Measurements from ENCODE around the gene CTNNB1. TPM values are rescaled to one million over a fixed set of nuclear protein-coding genes. Genes with fewer than 3 reads are reported as not detected.
A peak's percentile ranks its signal among the peaks of the same experiment; 100 is the strongest.

CTNNB1 gene
- polyA plus RNA-seq, 1 donor (not counting 4 experiments of a cell fraction or from before 2014, with no cell fraction given), result 644 TPM

GRCh38 chr3:41198046-41198445, 1.3 kb upstream of the CTNNB1 start:
- peaks cover 0 to 3% of the 10 kb centered on the region in 2 experiments for H3K36me3 ChIP-seq (ENCODE audit: control insufficient read depth in 2 of 2, extremely low read depth in 1 of 2, insufficient read depth in 2 of 2, low read length in 2 of 2)
- peak overlapping the region; percentile 82 for H3K4me2 ChIP-seq (ENCODE audit: control insufficient read depth, extremely low read depth, insufficient read depth, low read depth, low read length)
- no peak for DNase-seq (ENCODE audit: low read depth, low spot score)
- H3K9ac ChIP-seq (ENCODE audit: control insufficient read depth, extremely low read depth, insufficient read depth, low read length), result no peak overlapping the region
- no peak for FAIRE-seq
- H3K27ac ChIP-seq (ENCODE audit: control insufficient read depth, insufficient read depth, low read length), result no peak overlapping the region
- no peaks in the 10 kb centered on the region for H3K9me3 ChIP-seq (ENCODE audit: control insufficient read depth, low read depth, low read length)
- TF ChIP-seq EZH2 (IDR thresholded peaks at IDR 0.05; ENCODE audit: low read length) (no peak), CTCF (optimal IDR thresholded peaks at IDR 0.05 in 1 of 3, IDR thresholded peaks at IDR 0.05 in 1 of 3, conservative IDR thresholded peaks at IDR 0.05 in 1 of 3; ENCODE audit: extremely low read depth in 1 of 3, insufficient read depth in 2 of 3, low read length in 3 of 3) (no peak)
- H3K4me1 ChIP-seq (ENCODE audit: control insufficient read depth, extremely low read depth, insufficient read depth, low read length), result peaks cover 13% of the 10 kb centered on the region
- no peak overlapping the region for H2AFZ ChIP-seq (ENCODE audit: control insufficient read depth, low read length)
- peaks cover 36% of the 10 kb centered on the region for H3K79me2 ChIP-seq (ENCODE audit: control insufficient read depth, insufficient read depth, low read length)
- H3K9me1 ChIP-seq (ENCODE audit: control insufficient read depth, extremely low read depth, insufficient read depth, low read length), result no peaks in the 10 kb centered on the region
- H3K27me3 ChIP-seq (ENCODE audit: control insufficient read depth, extremely low read depth, insufficient read depth, low read length), result peaks cover 4% of the 10 kb centered on the region
- no peak overlapping the region for H3K4me3 ChIP-seq (ENCODE audit: control insufficient read depth in 2 of 3, extremely low read depth in 1 of 3, insufficient read depth in 2 of 3, low read depth in 1 of 3, low read length in 3 of 3)
- H4K20me1 ChIP-seq (ENCODE audit: control insufficient read depth, extremely low read depth, insufficient read depth, low read length), result peaks cover 17% of the 10 kb centered on the region
- dilution Hi-C loops (cut with MboI; ENCODE audit: extremely low pct_ligation_motif_present, low sequenced_read_pairs), result no loop called here

GRCh38 chr3:41198526-41198925, 779 bp upstream of the CTNNB1 start:
- Histone ChIP-seq H3K79me2 (ENCODE audit: control insufficient read depth, insufficient read depth, low read length) (peaks cover 40% of the 10 kb centered on the region), H3K4me1 (ENCODE audit: control insufficient read depth, extremely low read depth, insufficient read depth, low read length) (peaks cover 17% of the 10 kb centered on the region), H3K36me3 (ENCODE audit: control insufficient read depth in 2 of 2, extremely low read depth in 1 of 2, insufficient read depth in 2 of 2, low read length in 2 of 2) (peaks cover 0 to 3% of the 10 kb centered on the region in 2 experiments), H3K4me2 (ENCODE audit: control insufficient read depth, extremely low read depth, insufficient read depth, low read depth, low read length) (peak overlapping the region; percentile 82), H2AFZ (ENCODE audit: control insufficient read depth, low read length) (peak overlapping the region; percentile 86), H4K20me1 (ENCODE audit: control insufficient read depth, extremely low read depth, insufficient read depth, low read length) (peaks cover 21% of the 10 kb centered on the region), H3K9me3 (ENCODE audit: control insufficient read depth, low read depth, low read length) (no peaks in the 10 kb centered on the region), H3K27me3 (ENCODE audit: control insufficient read depth, extremely low read depth, insufficient read depth, low read length) (peaks cover 4% of the 10 kb centered on the region), H3K9ac (ENCODE audit: control insufficient read depth, extremely low read depth, insufficient read depth, low read length) (peak overlapping the region; percentile 96), H3K9me1 (ENCODE audit: control insufficient read depth, extremely low read depth, insufficient read depth, low read length) (no peaks in the 10 kb centered on the region), H3K27ac (ENCODE audit: control insufficient read depth, insufficient read depth, low read length) (peak overlapping the region; percentile 87), H3K4me3 (ENCODE audit: control insufficient read depth in 2 of 3, extremely low read depth in 1 of 3, insufficient read depth in 2 of 3, low read depth in 1 of 3, low read length in 3 of 3) (peak overlapping the region; percentile 81 to 98 (median 81))
- DNase-seq (ENCODE audit: low read depth, low spot score) (no peak), FAIRE-seq (no peak)
- dilution Hi-C loops (cut with MboI; ENCODE audit: extremely low pct_ligation_motif_present, low sequenced_read_pairs), result no loop called here
- no peak for TF ChIP-seq CTCF (optimal IDR thresholded peaks at IDR 0.05 in 1 of 3, IDR thresholded peaks at IDR 0.05 in 1 of 3, conservative IDR thresholded peaks at IDR 0.05 in 1 of 3; ENCODE audit: extremely low read depth in 1 of 3, insufficient read depth in 2 of 3, low read length in 3 of 3)
- no peak for TF ChIP-seq EZH2 (IDR thresholded peaks at IDR 0.05; ENCODE audit: low read length)

Data from keratinocyte (primary cell).